Measurements from ENCODE around the gene EYS. TPM values are rescaled to one million over a fixed set of nuclear protein-coding genes. Genes with fewer than 3 reads are reported as not detected.

EYS gene
- total and polyA plus RNA-seq, 5 donors from 2014 or later: 0.03 to 0.09 (median 0.05) TPM; not detected in 1

- H3K4me3 ChIP-seq (ENCODE audit: low read depth, low read length): no peak overlapping the region
- DNase-seq (no peak), ATAC-seq (ENCODE audit: low read depth in 2 of 2) (no peak)
- peaks cover 0 to 17% (median 8%) of the 10 kb centered on the region in 4 donors for H3K4me1 Mint-ChIP-seq
- no peaks in the 10 kb centered on the region for H3K4me1 ChIP-seq (ENCODE audit: control insufficient read depth, insufficient read depth, low read length, poor library complexity, severe bottlenecking)
- H3K27me3 Mint-ChIP-seq: no peaks in the 10 kb centered on the region
- no peaks in the 10 kb centered on the region for H3K9me3 ChIP-seq (ENCODE audit: control insufficient read depth in 2 of 2, low read length in 2 of 2)
- H3K27me3 ChIP-seq (ENCODE audit: control insufficient read depth, insufficient read depth, low read length): no peaks in the 10 kb centered on the region
- H3K27ac ChIP-seq (ENCODE audit: insufficient read depth, low read length, poor library complexity, severe bottlenecking): no peak overlapping the region
- H3K36me3 ChIP-seq (ENCODE audit: control insufficient read depth, insufficient read depth, low read length): peaks cover 47% of the 10 kb centered on the region
- no peak overlapping the region for H3K4me3 Mint-ChIP-seq
- H3K9me3 Mint-ChIP-seq: no peaks in the 10 kb centered on the region
- peaks cover 42% of the 10 kb centered on the region for H3K36me3 Mint-ChIP-seq
- H3K27ac Mint-ChIP-seq: peak overlapping the region in 2 of 3 donors; percentile 5 to 12
Observed at GRCh38 chr6:63713332-63713731, 1993.7 kb downstream of the EYS start.

- Mint-ChIP-seq H3K27me3 (no peaks in the 10 kb centered on the region), H3K4me1 (peaks cover 7 to 22% (median 14%) of the 10 kb centered on the region in 4 donors), H3K36me3 (peaks cover 64% of the 10 kb centered on the region), H3K4me3 (no peak overlapping the region), H3K9me3 (no peaks in the 10 kb centered on the region), H3K27ac (no peak overlapping the region)
- Histone ChIP-seq H3K36me3 (ENCODE audit: control insufficient read depth, insufficient read depth, low read length) (peaks cover 80% of the 10 kb centered on the region), H3K27ac (ENCODE audit: insufficient read depth, low read length, poor library complexity, severe bottlenecking) (no peak overlapping the region), H3K27me3 (ENCODE audit: control insufficient read depth, insufficient read depth, low read length) (no peaks in the 10 kb centered on the region), H3K4me1 (ENCODE audit: control insufficient read depth, insufficient read depth, low read length, poor library complexity, severe bottlenecking) (no peaks in the 10 kb centered on the region), H3K4me3 (ENCODE audit: low read depth, low read length) (no peak overlapping the region), H3K9me3 (ENCODE audit: control insufficient read depth in 2 of 2, low read length in 2 of 2) (no peaks in the 10 kb centered on the region)
- no peak for DNase-seq
- ATAC-seq (ENCODE audit: low read depth in 2 of 2): no peak
Observed at GRCh38 chr6:63709148-63709547, 1997.9 kb downstream of the EYS start.

GRCh38 chr6:63708631-63709030 lies 1998.4 kb downstream of the EYS start:
- Mint-ChIP-seq H3K4me1 (peaks cover 7 to 22% (median 14%) of the 10 kb centered on the region in 4 donors), H3K9me3 (no peaks in the 10 kb centered on the region), H3K4me3 (no peak overlapping the region), H3K27me3 (no peaks in the 10 kb centered on the region), H3K36me3 (peaks cover 67% of the 10 kb centered on the region), H3K27ac (no peak overlapping the region)
- H3K9me3 ChIP-seq (ENCODE audit: control insufficient read depth in 2 of 2, low read length in 2 of 2): no peaks in the 10 kb centered on the region
- H3K27me3 ChIP-seq (ENCODE audit: control insufficient read depth, insufficient read depth, low read length): no peaks in the 10 kb centered on the region
- DNase-seq (no peak), ATAC-seq (ENCODE audit: low read depth in 2 of 2) (no peak)
- peaks cover 85% of the 10 kb centered on the region for H3K36me3 ChIP-seq (ENCODE audit: control insufficient read depth, insufficient read depth, low read length)
- H3K4me1 ChIP-seq (ENCODE audit: control insufficient read depth, insufficient read depth, low read length, poor library complexity, severe bottlenecking): no peaks in the 10 kb centered on the region
- H3K27ac ChIP-seq (ENCODE audit: insufficient read depth, low read length, poor library complexity, severe bottlenecking): no peak overlapping the region
- H3K4me3 ChIP-seq (ENCODE audit: low read depth, low read length): no peak overlapping the region

- H3K36me3 Mint-ChIP-seq: peaks cover 69% of the 10 kb centered on the region
Observed at GRCh38 chr6:63706630-63707029, 2000.4 kb downstream of the EYS start.

DNA sequence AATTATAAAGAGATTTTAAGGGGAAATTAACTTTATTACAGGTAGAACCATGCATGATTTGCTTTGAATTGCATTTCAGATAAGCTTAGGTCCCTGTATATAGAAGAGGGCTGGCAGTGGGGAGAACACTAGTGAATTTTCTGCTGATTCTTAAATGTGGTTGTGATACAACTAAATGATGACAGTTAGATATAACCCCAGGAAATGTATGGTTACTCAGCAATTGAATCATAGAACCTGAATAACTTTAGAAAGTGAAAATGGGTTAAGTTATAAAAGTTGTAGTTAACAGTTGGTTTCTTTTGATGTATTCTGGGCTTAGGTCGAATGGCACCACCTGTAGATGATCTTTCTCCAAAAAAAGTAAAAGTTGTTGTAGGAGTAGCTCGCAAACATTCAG lies 2001.3 kb downstream of the EYS start:
- peak overlapping the region in 1 of 3 donors; percentile 62 for H3K27ac Mint-ChIP-seq
- Histone ChIP-seq H3K27me3 (ENCODE audit: control insufficient read depth, insufficient read depth, low read length) (no peaks in the 10 kb centered on the region), H3K36me3 (ENCODE audit: control insufficient read depth, insufficient read depth, low read length) (peaks cover 86% of the 10 kb centered on the region), H3K4me1 (ENCODE audit: control insufficient read depth, insufficient read depth, low read length, poor library complexity, severe bottlenecking) (no peaks in the 10 kb centered on the region), H3K9me3 (ENCODE audit: control insufficient read depth in 2 of 2, low read length in 2 of 2) (no peaks in the 10 kb centered on the region), H3K4me3 (ENCODE audit: low read depth, low read length) (no peak overlapping the region), H3K27ac (ENCODE audit: insufficient read depth, low read length, poor library complexity, severe bottlenecking) (no peak overlapping the region)
- peaks cover 7 to 11% (median 8%) of the 10 kb centered on the region in 4 donors for H3K4me1 Mint-ChIP-seq
- H3K36me3 Mint-ChIP-seq: peaks cover 66% of the 10 kb centered on the region
- ATAC-seq (ENCODE audit: low read depth in 2 of 2): no peak
- DNase-seq: peak in 1 of 3 donors; percentile 17
- H3K9me3 Mint-ChIP-seq: no peaks in the 10 kb centered on the region
- no peak overlapping the region for H3K4me3 Mint-ChIP-seq
- no peaks in the 10 kb centered on the region for H3K27me3 Mint-ChIP-seq

More at GRCh38 chr6:63706630-63707029, 2000.4 kb downstream of the EYS start:
- no peak overlapping the region for H3K27ac Mint-ChIP-seq
- no peaks in the 10 kb centered on the region for H3K4me1 ChIP-seq (ENCODE audit: control insufficient read depth, insufficient read depth, low read length, poor library complexity, severe bottlenecking)
- DNase-seq (no peak), ATAC-seq (ENCODE audit: low read depth in 2 of 2) (no peak)
- no peaks in the 10 kb centered on the region for H3K9me3 ChIP-seq (ENCODE audit: control insufficient read depth in 2 of 2, low read length in 2 of 2)
- no peak overlapping the region for H3K4me3 ChIP-seq (ENCODE audit: low read depth, low read length)
- H3K36me3 ChIP-seq (ENCODE audit: control insufficient read depth, insufficient read depth, low read length): peaks cover 88% of the 10 kb centered on the region
- no peaks in the 10 kb centered on the region for H3K9me3 Mint-ChIP-seq
- H3K4me3 Mint-ChIP-seq: no peak overlapping the region
- no peaks in the 10 kb centered on the region for H3K27me3 ChIP-seq (ENCODE audit: control insufficient read depth, insufficient read depth, low read length)
- no peaks in the 10 kb centered on the region for H3K27me3 Mint-ChIP-seq
- H3K4me1 Mint-ChIP-seq: peaks cover 7 to 15% (median 10%) of the 10 kb centered on the region in 4 donors
- no peak overlapping the region for H3K27ac ChIP-seq (ENCODE audit: insufficient read depth, low read length, poor library complexity, severe bottlenecking)

DNA sequence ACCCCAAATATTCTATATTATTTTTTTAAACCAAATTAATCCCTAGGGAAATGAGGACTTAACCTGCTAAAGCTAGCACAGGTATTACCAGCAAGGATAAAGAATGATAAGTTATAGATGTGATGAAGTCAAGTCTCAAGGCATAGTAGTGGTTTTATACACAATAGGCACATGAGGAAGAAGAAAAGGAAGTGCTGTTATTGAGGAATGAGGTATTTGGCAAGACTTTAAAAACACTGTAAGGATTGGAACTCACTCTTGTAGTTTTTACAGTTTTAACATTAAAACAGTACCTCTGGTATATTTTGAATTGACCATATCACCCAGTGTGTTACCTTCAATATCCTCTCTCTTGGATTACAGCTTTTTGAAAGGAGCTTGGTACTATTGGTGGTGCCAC lies 2016.8 kb downstream of the EYS start:
- peaks cover 21 to 51% (median 31%) of the 10 kb centered on the region in 4 donors for H3K4me1 Mint-ChIP-seq
- DNase-seq (no peak), ATAC-seq (ENCODE audit: low read depth in 2 of 2) (no peak)
- Histone ChIP-seq H3K36me3 (ENCODE audit: control insufficient read depth, insufficient read depth, low read length) (peaks cover 9% of the 10 kb centered on the region), H3K4me3 (ENCODE audit: low read depth, low read length) (no peak overlapping the region), H3K27me3 (ENCODE audit: control insufficient read depth, insufficient read depth, low read length) (no peaks in the 10 kb centered on the region), H3K4me1 (ENCODE audit: control insufficient read depth, insufficient read depth, low read length, poor library complexity, severe bottlenecking) (no peaks in the 10 kb centered on the region), H3K27ac (ENCODE audit: insufficient read depth, low read length, poor library complexity, severe bottlenecking) (no peak overlapping the region), H3K9me3 (ENCODE audit: control insufficient read depth in 2 of 2, low read length in 2 of 2) (no peaks in the 10 kb centered on the region)
- H3K9me3 Mint-ChIP-seq: no peaks in the 10 kb centered on the region
- peaks cover 32% of the 10 kb centered on the region for H3K36me3 Mint-ChIP-seq
- H3K27me3 Mint-ChIP-seq: no peaks in the 10 kb centered on the region
- H3K27ac Mint-ChIP-seq: no peak overlapping the region
- H3K4me3 Mint-ChIP-seq: no peak overlapping the region

DNA sequence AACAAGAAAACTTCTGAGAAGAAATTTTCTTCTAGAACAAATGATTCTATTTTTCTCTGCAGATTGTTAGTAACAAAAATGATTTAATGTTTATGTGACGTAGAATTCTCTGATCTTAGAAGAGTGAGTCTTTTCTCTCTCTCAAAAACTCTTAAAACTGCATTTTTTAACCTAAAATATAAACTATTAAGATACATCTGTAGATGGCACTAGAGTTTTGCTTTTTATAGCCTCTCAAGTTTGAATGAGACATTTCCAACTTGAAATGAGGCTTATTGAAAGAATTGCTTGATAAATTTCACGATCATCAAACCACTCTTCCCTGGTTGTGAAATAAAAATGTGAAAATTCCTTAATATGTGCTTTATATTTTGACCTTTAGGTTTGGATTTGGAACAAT lies 2017.6 kb downstream of the EYS start:
- Mint-ChIP-seq H3K27ac (no peak overlapping the region), H3K9me3 (no peaks in the 10 kb centered on the region), H3K27me3 (no peaks in the 10 kb centered on the region), H3K36me3 (peaks cover 33% of the 10 kb centered on the region), H3K4me3 (no peak overlapping the region), H3K4me1 (peaks cover 27 to 51% (median 36%) of the 10 kb centered on the region in 4 donors)
- Histone ChIP-seq H3K27me3 (ENCODE audit: control insufficient read depth, insufficient read depth, low read length) (no peaks in the 10 kb centered on the region), H3K4me1 (ENCODE audit: control insufficient read depth, insufficient read depth, low read length, poor library complexity, severe bottlenecking) (no peaks in the 10 kb centered on the region), H3K27ac (ENCODE audit: insufficient read depth, low read length, poor library complexity, severe bottlenecking) (no peak overlapping the region), H3K9me3 (ENCODE audit: control insufficient read depth in 2 of 2, low read length in 2 of 2) (no peaks in the 10 kb centered on the region), H3K4me3 (ENCODE audit: low read depth, low read length) (no peak overlapping the region), H3K36me3 (ENCODE audit: control insufficient read depth, insufficient read depth, low read length) (peaks cover 17% of the 10 kb centered on the region)
- ATAC-seq (ENCODE audit: low read depth in 2 of 2) (no peak), DNase-seq (no peak)
